ENCODE results near the gene SLC16A12. TPM values are rescaled to one million over a fixed set of nuclear protein-coding genes. Genes with fewer than 3 reads are reported as not detected.

Gene SLC16A12
- total and polyA plus RNA-seq, 2 of the 13 experiments (the other 11 are each of a cell fraction or from before 2014, with no cell fraction given), result 0.02 TPM; not detected in 1

DNA sequence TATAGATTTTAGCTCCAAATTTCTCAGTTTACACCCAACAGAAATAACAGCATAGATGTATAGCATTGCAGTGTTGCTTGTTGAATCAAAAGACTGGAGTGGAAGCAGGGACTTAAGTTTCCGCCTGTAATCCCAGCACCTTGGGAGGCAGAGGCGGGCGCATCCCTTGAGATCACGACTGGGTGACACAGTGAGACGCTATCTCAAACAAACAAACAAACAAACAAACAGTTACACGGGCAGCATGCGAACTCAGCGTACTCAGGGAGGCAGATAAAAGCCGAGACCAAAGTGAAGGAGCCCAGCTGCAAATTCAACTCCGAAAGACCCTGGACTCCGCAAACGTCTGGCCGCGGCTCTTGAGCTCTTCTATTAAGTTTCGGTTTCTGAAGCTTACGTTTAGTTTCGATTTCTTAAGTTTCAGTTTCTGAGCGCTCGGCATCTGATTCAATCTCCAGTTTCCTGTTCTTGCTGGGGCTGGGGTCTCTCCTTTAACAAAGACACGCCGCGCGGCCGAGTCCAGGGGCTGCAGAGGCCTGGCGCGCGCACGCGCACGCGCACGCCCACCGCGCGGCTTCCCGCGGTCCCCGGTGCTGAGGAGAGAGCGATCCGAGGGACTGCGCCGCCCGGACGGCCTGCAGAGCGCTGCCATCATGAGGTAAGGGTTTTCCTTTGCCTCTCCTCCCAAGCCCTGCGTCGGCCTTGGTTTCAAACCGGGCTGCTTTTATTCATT lies 121.1 kb downstream of the SLC16A12 start, which contains the start of gene IFIT5 (continued):
- TF ChIP-seq, protein P1, sequence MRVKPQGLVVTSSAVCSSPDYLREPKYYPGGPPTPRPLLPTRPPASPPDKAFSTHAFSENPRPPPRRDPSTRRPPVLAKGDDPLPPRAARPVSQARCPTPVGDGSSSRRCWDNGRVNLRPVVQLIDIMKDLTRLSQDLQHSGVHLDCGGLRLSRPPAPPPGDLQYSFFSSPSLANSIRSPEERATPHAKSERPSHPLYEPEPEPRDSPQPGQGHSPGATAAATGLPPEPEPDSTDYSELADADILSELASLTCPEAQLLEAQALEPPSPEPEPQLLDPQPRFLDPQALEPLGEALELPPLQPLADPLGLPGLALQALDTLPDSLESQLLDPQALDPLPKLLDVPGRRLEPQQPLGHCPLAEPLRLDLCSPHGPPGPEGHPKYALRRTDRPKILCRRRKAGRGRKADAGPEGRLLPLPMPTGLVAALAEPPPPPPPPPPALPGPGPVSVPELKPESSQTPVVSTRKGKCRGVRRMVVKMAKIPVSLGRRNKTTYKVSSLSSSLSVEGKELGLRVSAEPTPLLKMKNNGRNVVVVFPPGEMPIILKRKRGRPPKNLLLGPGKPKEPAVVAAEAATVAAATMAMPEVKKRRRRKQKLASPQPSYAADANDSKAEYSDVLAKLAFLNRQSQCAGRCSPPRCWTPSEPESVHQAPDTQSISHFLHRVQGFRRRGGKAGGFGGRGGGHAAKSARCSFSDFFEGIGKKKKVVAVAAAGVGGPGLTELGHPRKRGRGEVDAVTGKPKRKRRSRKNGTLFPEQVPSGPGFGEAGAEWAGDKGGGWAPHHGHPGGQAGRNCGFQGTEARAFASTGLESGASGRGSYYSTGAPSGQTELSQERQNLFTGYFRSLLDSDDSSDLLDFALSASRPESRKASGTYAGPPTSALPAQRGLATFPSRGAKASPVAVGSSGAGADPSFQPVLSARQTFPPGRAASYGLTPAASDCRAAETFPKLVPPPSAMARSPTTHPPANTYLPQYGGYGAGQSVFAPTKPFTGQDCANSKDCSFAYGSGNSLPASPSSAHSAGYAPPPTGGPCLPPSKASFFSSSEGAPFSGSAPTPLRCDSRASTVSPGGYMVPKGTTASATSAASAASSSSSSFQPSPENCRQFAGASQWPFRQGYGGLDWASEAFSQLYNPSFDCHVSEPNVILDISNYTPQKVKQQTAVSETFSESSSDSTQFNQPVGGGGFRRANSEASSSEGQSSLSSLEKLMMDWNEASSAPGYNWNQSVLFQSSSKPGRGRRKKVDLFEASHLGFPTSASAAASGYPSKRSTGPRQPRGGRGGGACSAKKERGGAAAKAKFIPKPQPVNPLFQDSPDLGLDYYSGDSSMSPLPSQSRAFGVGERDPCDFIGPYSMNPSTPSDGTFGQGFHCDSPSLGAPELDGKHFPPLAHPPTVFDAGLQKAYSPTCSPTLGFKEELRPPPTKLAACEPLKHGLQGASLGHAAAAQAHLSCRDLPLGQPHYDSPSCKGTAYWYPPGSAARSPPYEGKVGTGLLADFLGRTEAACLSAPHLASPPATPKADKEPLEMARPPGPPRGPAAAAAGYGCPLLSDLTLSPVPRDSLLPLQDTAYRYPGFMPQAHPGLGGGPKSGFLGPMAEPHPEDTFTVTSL (CRISPR knock-in tag; IDR thresholded peaks at IDR 0.05; ENCODE audit: borderline replicate concordance), result no peak
- TF ChIP-seq TAF1 (CRISPR knock-in tag; IDR thresholded peaks at IDR 0.05) (peak; percentile 39; the same call in 1 of the 2 replicates), ISX (CRISPR knock-in tag; conservative IDR thresholded peaks at IDR 0.05) (peak; percentile 65; the same call in 1 of the 2 replicates), ZFP41 (CRISPR knock-in tag; IDR thresholded peaks at IDR 0.05; ENCODE audit: borderline replicate concordance) (no peak), TGIF2 (CRISPR knock-in tag; IDR thresholded peaks at IDR 0.05) (0 out of 2 replicates have a peak, but pooled peaks have one; percentile 37), NFE2L2 (IDR thresholded peaks at IDR 0.05; ENCODE audit: low read length) (no peak), ZNF292 (CRISPR knock-in tag; IDR thresholded peaks at IDR 0.05; ENCODE audit: borderline replicate concordance, low read depth) (0 out of 2 replicates have a peak, but pooled peaks have one; percentile 74), PAX8 (CRISPR knock-in tag; IDR thresholded peaks at IDR 0.05; ENCODE audit: borderline replicate concordance) (0 out of 2 replicates have a peak, but pooled peaks have one; percentile 23), ZBTB7A (CRISPR knock-in tag; IDR thresholded peaks at IDR 0.05) (peak; percentile 84)
- TF ChIP-seq, protein P2, sequence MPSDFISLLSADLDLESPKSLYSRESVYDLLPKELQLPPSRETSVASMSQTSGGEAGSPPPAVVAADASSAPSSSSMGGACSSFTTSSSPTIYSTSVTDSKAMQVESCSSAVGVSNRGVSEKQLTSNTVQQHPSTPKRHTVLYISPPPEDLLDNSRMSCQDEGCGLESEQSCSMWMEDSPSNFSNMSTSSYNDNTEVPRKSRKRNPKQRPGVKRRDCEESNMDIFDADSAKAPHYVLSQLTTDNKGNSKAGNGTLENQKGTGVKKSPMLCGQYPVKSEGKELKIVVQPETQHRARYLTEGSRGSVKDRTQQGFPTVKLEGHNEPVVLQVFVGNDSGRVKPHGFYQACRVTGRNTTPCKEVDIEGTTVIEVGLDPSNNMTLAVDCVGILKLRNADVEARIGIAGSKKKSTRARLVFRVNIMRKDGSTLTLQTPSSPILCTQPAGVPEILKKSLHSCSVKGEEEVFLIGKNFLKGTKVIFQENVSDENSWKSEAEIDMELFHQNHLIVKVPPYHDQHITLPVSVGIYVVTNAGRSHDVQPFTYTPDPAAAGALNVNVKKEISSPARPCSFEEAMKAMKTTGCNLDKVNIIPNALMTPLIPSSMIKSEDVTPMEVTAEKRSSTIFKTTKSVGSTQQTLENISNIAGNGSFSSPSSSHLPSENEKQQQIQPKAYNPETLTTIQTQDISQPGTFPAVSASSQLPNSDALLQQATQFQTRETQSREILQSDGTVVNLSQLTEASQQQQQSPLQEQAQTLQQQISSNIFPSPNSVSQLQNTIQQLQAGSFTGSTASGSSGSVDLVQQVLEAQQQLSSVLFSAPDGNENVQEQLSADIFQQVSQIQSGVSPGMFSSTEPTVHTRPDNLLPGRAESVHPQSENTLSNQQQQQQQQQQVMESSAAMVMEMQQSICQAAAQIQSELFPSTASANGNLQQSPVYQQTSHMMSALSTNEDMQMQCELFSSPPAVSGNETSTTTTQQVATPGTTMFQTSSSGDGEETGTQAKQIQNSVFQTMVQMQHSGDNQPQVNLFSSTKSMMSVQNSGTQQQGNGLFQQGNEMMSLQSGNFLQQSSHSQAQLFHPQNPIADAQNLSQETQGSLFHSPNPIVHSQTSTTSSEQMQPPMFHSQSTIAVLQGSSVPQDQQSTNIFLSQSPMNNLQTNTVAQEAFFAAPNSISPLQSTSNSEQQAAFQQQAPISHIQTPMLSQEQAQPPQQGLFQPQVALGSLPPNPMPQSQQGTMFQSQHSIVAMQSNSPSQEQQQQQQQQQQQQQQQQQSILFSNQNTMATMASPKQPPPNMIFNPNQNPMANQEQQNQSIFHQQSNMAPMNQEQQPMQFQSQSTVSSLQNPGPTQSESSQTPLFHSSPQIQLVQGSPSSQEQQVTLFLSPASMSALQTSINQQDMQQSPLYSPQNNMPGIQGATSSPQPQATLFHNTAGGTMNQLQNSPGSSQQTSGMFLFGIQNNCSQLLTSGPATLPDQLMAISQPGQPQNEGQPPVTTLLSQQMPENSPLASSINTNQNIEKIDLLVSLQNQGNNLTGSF (CRISPR knock-in tag; IDR thresholded peaks at IDR 0.05), result 0 out of 2 replicates have a peak, but pooled peaks have one; percentile 9
- TF ChIP-seq, protein P3, sequence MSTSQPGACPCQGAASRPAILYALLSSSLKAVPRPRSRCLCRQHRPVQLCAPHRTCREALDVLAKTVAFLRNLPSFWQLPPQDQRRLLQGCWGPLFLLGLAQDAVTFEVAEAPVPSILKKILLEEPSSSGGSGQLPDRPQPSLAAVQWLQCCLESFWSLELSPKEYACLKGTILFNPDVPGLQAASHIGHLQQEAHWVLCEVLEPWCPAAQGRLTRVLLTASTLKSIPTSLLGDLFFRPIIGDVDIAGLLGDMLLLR (CRISPR knock-in tag; IDR thresholded peaks at IDR 0.05), result no peak
- TF ChIP-seq, protein P4, sequence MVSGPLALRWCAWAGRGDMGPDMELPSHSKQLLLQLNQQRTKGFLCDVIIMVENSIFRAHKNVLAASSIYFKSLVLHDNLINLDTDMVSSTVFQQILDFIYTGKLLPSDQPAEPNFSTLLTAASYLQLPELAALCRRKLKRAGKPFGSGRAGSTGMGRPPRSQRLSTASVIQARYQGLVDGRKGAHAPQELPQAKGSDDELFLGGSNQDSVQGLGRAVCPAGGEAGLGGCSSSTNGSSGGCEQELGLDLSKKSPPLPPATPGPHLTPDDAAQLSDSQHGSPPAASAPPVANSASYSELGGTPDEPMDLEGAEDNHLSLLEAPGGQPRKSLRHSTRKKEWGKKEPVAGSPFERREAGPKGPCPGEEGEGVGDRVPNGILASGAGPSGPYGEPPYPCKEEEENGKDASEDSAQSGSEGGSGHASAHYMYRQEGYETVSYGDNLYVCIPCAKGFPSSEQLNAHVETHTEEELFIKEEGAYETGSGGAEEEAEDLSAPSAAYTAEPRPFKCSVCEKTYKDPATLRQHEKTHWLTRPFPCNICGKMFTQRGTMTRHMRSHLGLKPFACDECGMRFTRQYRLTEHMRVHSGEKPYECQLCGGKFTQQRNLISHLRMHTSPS (CRISPR knock-in tag; IDR thresholded peaks at IDR 0.05; ENCODE audit: low read depth), result no peak
- TF ChIP-seq, protein P5, sequence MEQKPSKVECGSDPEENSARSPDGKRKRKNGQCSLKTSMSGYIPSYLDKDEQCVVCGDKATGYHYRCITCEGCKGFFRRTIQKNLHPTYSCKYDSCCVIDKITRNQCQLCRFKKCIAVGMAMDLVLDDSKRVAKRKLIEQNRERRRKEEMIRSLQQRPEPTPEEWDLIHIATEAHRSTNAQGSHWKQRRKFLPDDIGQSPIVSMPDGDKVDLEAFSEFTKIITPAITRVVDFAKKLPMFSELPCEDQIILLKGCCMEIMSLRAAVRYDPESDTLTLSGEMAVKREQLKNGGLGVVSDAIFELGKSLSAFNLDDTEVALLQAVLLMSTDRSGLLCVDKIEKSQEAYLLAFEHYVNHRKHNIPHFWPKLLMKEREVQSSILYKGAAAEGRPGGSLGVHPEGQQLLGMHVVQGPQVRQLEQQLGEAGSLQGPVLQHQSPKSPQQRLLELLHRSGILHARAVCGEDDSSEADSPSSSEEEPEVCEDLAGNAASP (CRISPR knock-in tag; IDR thresholded peaks at IDR 0.05; ENCODE audit: borderline replicate concordance), result peak; percentile 29; the same call in 1 of the 2 replicates
